HG02870 (cell line): ENCODE data around the gene ERCC6.

Experiments
- ATAC-seq: cut with Tn5 transposase; IDR thresholded peaks from one replicate; pipeline ENCODE4 v1.9.1; 2021; ENCODE audit warnings: mild to moderate bottlenecking, moderate library complexity; ENCODE audit not compliant: unreplicated experiment

ERCC6 gene

DNA sequence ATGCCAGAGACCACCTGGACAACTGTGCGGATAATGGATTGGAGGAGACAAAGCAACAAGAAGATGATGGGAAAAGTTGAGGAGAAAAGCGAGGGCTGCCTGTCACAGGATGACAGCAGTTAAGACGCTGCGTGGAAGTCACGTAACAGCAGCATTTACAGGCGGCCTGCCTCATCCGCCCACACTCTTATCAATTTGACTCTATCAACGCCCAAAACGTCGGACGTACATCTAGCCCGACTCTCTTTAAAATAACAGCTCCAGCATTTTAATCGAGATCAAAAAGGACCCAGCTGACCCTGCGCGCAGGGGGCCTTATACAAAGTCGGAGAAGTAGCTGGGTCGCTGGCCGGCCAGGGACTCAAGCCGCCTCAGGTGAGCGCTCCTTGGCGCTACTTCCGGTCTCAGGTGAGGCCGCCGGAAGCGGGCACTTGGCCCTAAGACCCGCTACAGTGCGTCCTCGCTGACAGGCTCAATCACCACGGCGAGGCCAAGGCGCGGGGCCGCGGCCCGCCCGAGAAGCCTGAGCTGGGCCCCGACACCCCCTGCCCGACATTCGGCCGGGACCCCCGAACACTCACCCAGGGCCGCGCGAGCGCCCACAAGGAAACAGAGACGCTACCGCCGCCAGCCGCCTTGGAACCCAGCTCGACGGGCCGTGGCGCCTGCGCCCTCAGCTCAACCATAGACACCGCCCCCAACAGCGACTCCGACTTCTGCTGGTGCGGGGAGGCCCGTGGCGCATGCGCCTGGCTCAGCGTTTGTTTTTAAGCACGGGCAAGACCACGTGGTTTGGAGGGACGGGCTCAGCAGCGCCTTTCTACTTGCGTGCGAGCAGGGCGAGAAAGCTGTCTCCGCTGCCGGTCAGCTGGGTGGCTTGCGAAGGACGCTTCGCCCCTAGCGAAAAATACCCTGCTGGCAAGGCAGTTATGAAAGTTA, at the start of gene ERCC6:
ERCC6 (minus strand) TSS at position 741 of the 939 bp plus-strand sequence.
- peak; percentile 72 for ATAC-seq

GRCh38 chr10:49587981-49588380, 49.1 kb upstream of the ERCC6 start:
- no peak for ATAC-seq

DNA sequence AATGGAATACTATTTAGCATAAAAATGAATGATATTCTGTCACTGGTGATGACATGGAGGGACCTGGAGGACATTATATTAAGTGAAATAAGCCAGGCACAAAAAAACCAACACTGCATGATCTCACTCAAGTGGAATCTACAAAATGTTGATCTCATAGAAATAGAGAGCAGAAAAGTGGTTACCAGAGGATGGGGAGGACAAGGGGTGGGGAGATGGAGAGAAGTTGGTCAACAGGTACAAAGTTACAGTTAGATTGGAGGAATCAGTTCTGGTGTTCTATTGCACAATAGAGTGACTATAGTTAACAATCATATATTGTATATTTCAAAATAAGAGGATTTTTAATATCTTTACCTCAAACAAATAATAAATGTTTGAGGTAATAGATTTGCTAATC, 46.5 kb upstream of the ERCC6 start:
- ATAC-seq: no peak

DNA sequence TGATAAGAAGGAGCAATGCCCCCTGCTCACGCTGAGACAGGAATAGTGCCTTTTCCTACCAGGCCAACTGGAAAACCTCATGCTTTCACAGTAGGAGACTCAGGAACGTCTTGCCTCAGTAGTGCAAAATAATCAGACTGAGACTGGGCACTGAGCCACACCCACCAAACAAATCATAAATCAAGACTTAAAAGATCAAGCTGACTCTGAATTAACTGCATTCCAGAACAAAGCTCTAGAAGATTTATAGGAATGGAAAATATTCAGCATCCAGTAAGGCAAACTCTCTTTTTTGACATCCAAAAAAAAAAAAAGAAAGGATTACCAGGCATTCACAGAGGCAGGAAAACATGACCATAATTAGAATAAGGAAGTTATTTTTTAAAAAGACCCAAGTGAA, 40.7 kb upstream of the ERCC6 start:
- ATAC-seq: no peak

GRCh38 chr10:49578392-49578791, 39.5 kb upstream of the ERCC6 start:
- no peak for ATAC-seq

- ATAC-seq: peak; percentile 88
Measured at GRCh38 chr10:49577182-49577925, 38.4 kb upstream of the ERCC6 start.

DNA sequence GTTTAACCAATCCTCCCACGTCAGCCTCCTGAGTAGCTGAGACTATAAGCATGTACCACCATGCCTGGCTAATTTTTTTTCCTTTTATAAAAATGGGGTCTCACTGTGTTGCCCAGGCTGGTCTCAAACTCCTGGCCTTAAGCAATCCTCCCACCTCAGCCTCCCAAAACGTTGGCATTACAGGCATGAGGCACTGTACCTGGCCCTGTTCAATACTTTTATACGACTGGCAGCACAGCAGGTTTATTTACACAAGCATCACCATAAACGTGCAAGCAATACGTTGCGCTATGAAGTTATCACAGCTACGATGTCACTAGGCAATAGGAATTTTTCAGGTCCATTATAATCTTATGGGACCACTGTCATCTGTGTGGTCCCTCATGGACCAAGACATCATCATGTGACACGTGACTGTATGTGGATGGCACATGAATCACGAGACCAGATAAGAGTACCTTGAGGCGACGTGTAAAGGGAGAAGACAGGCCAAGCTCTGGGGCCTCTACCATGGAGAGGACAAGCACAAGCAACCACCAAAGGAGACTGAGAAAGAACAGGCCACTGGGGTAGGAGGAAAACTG, 36.7 kb upstream of the ERCC6 start:
- ATAC-seq: no peak

DNA sequence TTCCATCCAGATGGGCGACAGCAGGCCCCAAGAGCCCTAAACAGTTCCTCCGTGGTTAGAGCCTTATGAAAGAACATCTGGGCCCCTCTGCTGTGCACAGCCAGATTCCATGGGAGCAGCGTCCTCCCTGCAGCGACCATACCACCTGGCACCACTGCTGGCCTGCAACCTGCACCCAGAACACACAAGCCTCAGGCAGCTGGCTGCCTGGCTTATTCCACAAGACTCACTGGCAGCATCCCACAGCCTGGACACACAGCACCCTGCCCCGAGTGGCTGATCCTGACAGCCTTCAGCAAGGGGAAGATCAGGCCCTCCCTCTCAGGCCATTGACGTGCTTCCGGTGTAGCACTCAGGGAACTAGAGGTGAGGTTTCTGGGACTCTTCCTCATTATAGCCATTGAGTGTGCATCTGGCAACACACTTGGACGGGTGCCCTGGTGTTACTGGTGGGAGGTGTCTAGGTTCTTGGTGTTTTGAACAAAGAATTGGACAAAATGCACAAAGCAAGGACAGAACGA, 33.7 kb upstream of the ERCC6 start:
- ATAC-seq: no peak

GRCh38 chr10:49571388-49571787, 32.5 kb upstream of the ERCC6 start:
- ATAC-seq: no peak

GRCh38 chr10:49569031-49569631, 30.2 kb upstream of the ERCC6 start:
- ATAC-seq: no peak

DNA sequence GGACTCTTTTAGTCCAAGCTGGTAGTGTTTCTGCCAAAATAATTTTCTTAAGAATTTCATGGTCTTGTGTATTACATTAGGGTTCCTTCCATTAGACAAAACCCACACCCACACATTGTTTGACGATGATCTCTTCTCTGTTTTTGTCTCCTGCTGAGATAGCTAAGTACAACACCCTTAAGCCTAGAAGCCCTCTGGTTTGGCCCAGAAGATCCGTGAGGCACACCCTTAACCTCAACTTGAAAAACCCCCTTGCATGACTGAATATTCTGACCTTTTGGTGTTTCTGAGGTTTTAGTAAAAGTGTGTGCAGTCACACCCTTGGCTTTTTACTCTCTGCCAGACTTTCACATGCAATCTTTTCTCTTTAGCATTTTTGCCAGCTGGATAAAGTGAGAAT, 29.3 kb upstream of the ERCC6 start:
- peak; percentile 79 for ATAC-seq

DNA sequence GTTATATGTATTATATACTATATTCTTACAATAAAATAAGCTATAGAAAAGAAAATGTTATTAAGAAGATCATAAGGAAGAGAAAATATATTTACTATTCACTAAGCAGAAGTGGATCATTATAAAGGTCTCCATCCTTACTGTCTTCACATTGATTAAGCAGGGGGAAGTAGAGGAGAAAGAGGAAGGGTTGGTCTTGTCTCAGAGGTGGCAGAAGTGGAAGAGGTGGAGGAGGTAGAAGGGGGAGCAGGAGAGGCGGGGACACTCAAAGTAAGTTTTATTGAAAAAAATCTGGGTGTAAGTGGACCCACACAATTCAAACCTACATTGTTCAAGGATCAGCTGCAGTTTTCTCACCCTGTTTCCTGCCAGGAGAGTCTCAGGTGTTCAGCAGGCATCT, 28.9 kb upstream of the ERCC6 start:
- ATAC-seq: no peak

DNA sequence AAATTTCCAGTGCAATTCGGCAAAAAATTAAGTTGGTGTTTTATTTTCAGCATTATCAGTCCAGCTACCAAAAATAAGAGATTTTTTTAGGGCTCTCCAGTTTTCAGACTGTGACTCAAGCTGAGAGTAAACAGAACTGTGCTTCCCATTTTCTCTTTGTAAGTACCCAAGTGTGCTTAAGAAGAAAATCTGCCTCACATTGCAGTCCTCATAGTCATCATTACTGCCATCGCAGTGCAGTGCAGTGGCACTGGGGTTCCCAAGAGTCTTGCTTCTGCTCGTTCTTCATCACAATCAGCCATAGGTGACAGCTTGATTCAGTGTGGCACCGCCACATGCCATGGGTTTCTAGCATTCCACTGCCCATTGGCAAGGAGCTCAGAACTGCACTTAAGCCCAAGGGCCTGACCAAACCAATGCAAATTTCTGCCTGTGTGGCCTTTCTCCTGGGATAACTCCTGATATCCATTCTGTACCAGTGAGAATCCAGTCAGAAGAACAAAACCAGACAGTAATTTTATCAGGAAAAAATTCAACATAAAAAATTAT, 25.6 kb upstream of the ERCC6 start:
- no peak for ATAC-seq

GRCh38 chr10:49562893-49563292, 24.0 kb upstream of the ERCC6 start:
- ATAC-seq: no peak

GRCh38 chr10:49560526-49560925, 21.6 kb upstream of the ERCC6 start:
- no peak for ATAC-seq

GRCh38 chr10:49559476-49559875, 20.6 kb upstream of the ERCC6 start:
- ATAC-seq: no peak

- no peak for ATAC-seq
Measured at GRCh38 chr10:49558190-49558589, 19.3 kb upstream of the ERCC6 start.

DNA sequence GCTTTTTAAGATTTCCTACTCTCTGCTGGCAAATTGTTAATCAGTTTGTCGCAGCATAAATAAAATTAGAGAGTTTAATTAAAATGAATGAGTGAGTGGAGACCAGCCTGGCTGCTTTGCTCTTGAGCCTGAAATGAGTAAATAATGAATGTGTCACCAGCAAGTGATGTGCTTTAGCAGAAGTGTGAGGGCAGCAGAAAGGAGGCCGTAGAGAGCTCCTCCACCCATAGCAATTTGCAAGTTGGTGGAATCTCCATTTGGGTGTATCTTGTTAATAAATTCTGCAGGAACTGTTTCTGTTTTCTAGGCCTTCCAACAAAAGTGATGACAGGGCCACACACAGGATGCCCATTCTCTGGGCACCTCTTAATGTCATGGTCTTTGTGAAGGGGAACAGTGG, 18.8 kb upstream of the ERCC6 start:
- no peak for ATAC-seq

DNA sequence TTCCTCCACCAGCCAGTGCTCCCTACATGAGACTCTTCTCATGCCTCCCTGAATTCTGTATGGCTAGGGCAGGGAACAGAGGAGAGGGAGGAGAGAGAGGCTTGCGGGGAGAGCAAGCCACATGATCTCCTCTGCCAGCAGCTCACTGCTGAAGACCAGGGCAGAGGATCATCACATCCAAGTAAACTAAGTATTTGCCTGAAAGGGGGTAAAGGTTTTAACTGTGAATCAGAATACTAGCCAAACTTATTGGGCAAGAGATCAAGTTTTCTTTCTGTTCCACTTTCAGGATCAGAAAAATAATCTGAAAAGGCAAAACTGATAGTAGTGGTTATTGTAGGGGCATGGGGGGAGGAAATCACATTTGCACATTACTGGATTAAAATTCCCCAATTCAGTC, 17.8 kb upstream of the ERCC6 start:
- no peak for ATAC-seq

DNA sequence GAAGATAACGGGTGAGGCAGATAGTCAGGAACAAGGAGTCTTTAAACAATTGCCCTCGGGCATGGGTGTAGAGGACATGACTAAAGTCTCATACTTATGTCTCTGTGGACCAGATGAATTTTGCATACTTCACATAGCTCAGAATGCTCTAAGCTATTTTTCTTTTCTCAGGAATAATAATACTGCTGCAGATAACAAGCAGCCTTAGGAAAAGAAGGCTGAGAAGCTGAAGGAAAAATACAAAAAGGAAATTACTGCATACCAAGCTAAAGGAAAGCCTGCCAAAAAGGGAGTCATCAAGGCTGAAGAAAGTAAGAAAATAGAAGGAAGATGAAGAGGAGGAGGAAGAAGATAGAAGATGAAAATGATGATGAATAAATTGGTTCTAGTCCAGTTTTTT, 13.4 kb upstream of the ERCC6 start:
- ATAC-seq: no peak

GRCh38 chr10:49550563-49550962, 11.6 kb upstream of the ERCC6 start:
- ATAC-seq: no peak
